Measurements from ENCODE around the gene GSK3B. TPM values are rescaled to one million over a fixed set of nuclear protein-coding genes. Genes with fewer than 3 reads are reported as not detected.

Gene GSK3B
- total RNA-seq, 1 experiment from 2014 or later: 56.5 TPM

DNA sequence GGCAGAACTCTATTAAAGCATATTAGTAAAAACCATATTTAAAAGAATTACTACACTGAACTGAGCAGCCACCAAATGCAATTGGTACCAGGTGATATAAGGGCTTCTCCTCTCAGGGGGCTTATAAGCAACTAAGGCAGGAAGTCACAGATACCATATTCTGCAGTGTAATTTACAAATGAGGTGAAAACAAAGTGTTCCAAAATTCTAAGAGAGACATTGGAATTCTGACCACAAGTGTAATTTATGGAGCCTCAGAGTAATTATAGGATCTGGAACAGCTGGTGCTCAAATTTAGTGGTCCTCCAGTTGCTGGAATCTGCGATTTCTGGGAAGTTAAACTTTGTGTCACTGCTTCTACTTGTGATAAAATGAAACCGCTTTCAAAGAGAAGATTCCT is 315.4 kb downstream of the GSK3B start:
- no peak overlapping the region for H3K4me2 ChIP-seq (ENCODE audit: insufficient read depth, insufficient read length, low read length)
- Mint-ChIP-seq H3K27me3 (ENCODE audit: low read depth) (no peaks in the 10 kb centered on the region), H3K9me3 (peaks cover 8 to 10% of the 10 kb centered on the region in 2 experiments), H3K4me3 (no peak overlapping the region), H3K36me3 (ENCODE audit: insufficient read depth in 1 of 3, low read depth in 3 of 3) (peaks cover 0 to 11% (median 0%) of the 10 kb centered on the region in 3 experiments; a peak in 5 of 7 replicates), H3K4me1 (peaks cover 12 to 14% of the 10 kb centered on the region in 2 experiments), H3K27ac (no peak overlapping the region)
- no peak overlapping the region for H3T11ph ChIP-seq (ENCODE audit: low read length)
- no peak overlapping the region for H3K9ac ChIP-seq (ENCODE audit: extremely low read depth, insufficient read length, low read length)
- no peak overlapping the region for H3K18ac ChIP-seq (ENCODE audit: insufficient read length, low read depth, low read length)
- no peak overlapping the region for H2BK12ac ChIP-seq (ENCODE audit: insufficient read length, low read depth, low read length)
- TF ChIP-seq, protein P1, sequence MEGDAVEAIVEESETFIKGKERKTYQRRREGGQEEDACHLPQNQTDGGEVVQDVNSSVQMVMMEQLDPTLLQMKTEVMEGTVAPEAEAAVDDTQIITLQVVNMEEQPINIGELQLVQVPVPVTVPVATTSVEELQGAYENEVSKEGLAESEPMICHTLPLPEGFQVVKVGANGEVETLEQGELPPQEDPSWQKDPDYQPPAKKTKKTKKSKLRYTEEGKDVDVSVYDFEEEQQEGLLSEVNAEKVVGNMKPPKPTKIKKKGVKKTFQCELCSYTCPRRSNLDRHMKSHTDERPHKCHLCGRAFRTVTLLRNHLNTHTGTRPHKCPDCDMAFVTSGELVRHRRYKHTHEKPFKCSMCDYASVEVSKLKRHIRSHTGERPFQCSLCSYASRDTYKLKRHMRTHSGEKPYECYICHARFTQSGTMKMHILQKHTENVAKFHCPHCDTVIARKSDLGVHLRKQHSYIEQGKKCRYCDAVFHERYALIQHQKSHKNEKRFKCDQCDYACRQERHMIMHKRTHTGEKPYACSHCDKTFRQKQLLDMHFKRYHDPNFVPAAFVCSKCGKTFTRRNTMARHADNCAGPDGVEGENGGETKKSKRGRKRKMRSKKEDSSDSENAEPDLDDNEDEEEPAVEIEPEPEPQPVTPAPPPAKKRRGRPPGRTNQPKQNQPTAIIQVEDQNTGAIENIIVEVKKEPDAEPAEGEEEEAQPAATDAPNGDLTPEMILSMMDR (conservative IDR thresholded peaks at IDR 0.05): no peak
- no peaks in the 10 kb centered on the region for H3K27me3 ChIP-seq (ENCODE audit: insufficient read depth, low read length)
- H2AK5ac ChIP-seq (ENCODE audit: insufficient read length, low read length): no peak overlapping the region
- H2BK20ac ChIP-seq (ENCODE audit: low read depth, low read length, poor library complexity, severe bottlenecking): no peak overlapping the region
- no peaks in the 10 kb centered on the region for H3K79me1 ChIP-seq (ENCODE audit: insufficient read depth, low read depth, low read length, poor library complexity, severe bottlenecking)
- H2BK120ac ChIP-seq (ENCODE audit: low read depth, low read length, poor library complexity, severe bottlenecking): no peak overlapping the region
- H3K4ac ChIP-seq (ENCODE audit: low read depth, low read length): no peak overlapping the region
- WGBS (ENCODE audit: extremely low coverage, insufficient read length, low lambda C conversion rate): no CpG with 5 or more reads among the region's 2 CpGs
- no peak overlapping the region for H4K5ac ChIP-seq (ENCODE audit: insufficient read length, low read depth, low read length)
- H2BK5ac ChIP-seq (ENCODE audit: insufficient read length, low read length): no peak overlapping the region
- H3K14ac ChIP-seq (ENCODE audit: insufficient read depth, low read length): no peak overlapping the region
- H4K8ac ChIP-seq (replicated peaks; ENCODE audit: insufficient read length, low read depth, low read length): no peak overlapping the region
- no peak overlapping the region for H3K56ac ChIP-seq (ENCODE audit: insufficient read length, low read depth, low read length)
- no peak overlapping the region for H3K27ac ChIP-seq (ENCODE audit: insufficient read length, low read depth, low read length)
- H3K79me2 ChIP-seq (ENCODE audit: insufficient read depth, low read length): no peaks in the 10 kb centered on the region
- H3K23me2 ChIP-seq (ENCODE audit: insufficient read length, low read depth, low read length, poor library complexity, severe bottlenecking): no peaks in the 10 kb centered on the region
- no peak overlapping the region for H2AFZ ChIP-seq (ENCODE audit: low read length)
- no peak overlapping the region for H2BK15ac ChIP-seq (ENCODE audit: low read depth, low read length)
- no peaks in the 10 kb centered on the region for H4K20me1 ChIP-seq (ENCODE audit: control insufficient read depth, insufficient read depth, insufficient read length)
- H3K4me1 ChIP-seq (ENCODE audit: insufficient read depth, low read length): no peaks in the 10 kb centered on the region
- H3K9me3 ChIP-seq (ENCODE audit: control insufficient read depth, low read depth, low read length): no peaks in the 10 kb centered on the region
- no peak overlapping the region for H3K23ac ChIP-seq (ENCODE audit: insufficient read length, low read depth, low read length)
- H4K91ac ChIP-seq (ENCODE audit: insufficient read length, low read depth, low read length): no peak overlapping the region
- no peak for DNase-seq
